ENCODE results near the gene LRRFIP1. TPM values are rescaled to one million over a fixed set of nuclear protein-coding genes. Genes with fewer than 3 reads are reported as not detected.

Gene LRRFIP1
- total RNA-seq, 4 donors from 2014 or later: 51.5 to 95.4 (median 65.6) TPM

- DNase-seq (ENCODE audit: low spot score in 2 of 2): no peak
- TF ChIP-seq POLR2A (IDR thresholded peaks at IDR 0.05) (no peak), EP300 (IDR thresholded peaks at IDR 0.05) (no peak), CTCF (IDR thresholded peaks at IDR 0.05) (no peak)
- no peaks in the 10 kb centered on the region for H3K9me3 ChIP-seq
- peak overlapping the region in 1 of 4 donors; percentile 56 for H3K27ac ChIP-seq
- 78 to 81% methylated on average over 11 of the region's 11 CpGs for WGBS, 2 donors
- H3K4me1 ChIP-seq: peaks cover 0 to 27% (median 3%) of the 10 kb centered on the region in 4 donors
- H3K27me3 ChIP-seq: no peaks in the 10 kb centered on the region
- no peaks in the 10 kb centered on the region for H3K36me3 ChIP-seq
- H3K4me3 ChIP-seq: no peak overlapping the region
These were observed 34.5 kb downstream of the LRRFIP1 start for GRCh38 chr2:237661799-237662328.

- Histone ChIP-seq H3K4me1 (peaks cover 0 to 27% (median 3%) of the 10 kb centered on the region in 4 donors), H3K27ac (peak overlapping the region in 2 of 4 donors; percentile 26 to 56), H3K36me3 (no peaks in the 10 kb centered on the region), H3K4me3 (peak overlapping the region in 1 of 4 donors; percentile 18), H3K9me3 (no peaks in the 10 kb centered on the region), H3K27me3 (no peaks in the 10 kb centered on the region)
- DNase-seq (ENCODE audit: low spot score in 2 of 2): peak; percentile 82 to 93
- TF ChIP-seq EP300 (IDR thresholded peaks at IDR 0.05) (peak in 1 of 2 donors; percentile 49), CTCF (IDR thresholded peaks at IDR 0.05) (no peak)
- 12 to 15% methylated on average over 13 of the region's 13 CpGs for WGBS, 2 donors
These were observed 35.3 kb downstream of the LRRFIP1 start for GRCh38 chr2:237662671-237663093.

- H3K4me3 ChIP-seq: no peak overlapping the region
- WGBS, 2 donors: 58 to 67% methylated on average over 12 of the region's 12 CpGs
These were observed 36.2 kb downstream of the LRRFIP1 start for GRCh38 chr2:237663517-237664110.

GRCh38 chr2:237664151-237664550 is 36.8 kb downstream of the LRRFIP1 start:
- TF ChIP-seq CTCF (IDR thresholded peaks at IDR 0.05) (no peak), EP300 (IDR thresholded peaks at IDR 0.05) (no peak), POLR2A (IDR thresholded peaks at IDR 0.05) (no peak)
- WGBS, 2 donors: 68 to 83% methylated on average over 11 to 17 of the region's 17 CpGs
- no peak overlapping the region for H3K27ac ChIP-seq

More at GRCh38 chr2:237663517-237664110, 36.2 kb downstream of the LRRFIP1 start:
- Histone ChIP-seq H3K4me1 (peaks cover 0 to 27% (median 3%) of the 10 kb centered on the region in 4 donors), H3K36me3 (no peaks in the 10 kb centered on the region), H3K9me3 (no peaks in the 10 kb centered on the region), H3K27me3 (no peaks in the 10 kb centered on the region), H3K27ac (peak overlapping the region in 2 of 4 donors; percentile 26 to 56)
- no peak for TF ChIP-seq EP300 (IDR thresholded peaks at IDR 0.05)
- TF ChIP-seq POLR2A (IDR thresholded peaks at IDR 0.05): no peak
- no peak for TF ChIP-seq CTCF (IDR thresholded peaks at IDR 0.05)
- DNase-seq (ENCODE audit: low spot score in 2 of 2): no peak

GRCh38 chr2:237665713-237666143 is 38.3 kb downstream of the LRRFIP1 start:
- no peak for TF ChIP-seq CTCF (IDR thresholded peaks at IDR 0.05)
- no peak for TF ChIP-seq EP300 (IDR thresholded peaks at IDR 0.05)
- 66% methylated on average over 7 of the region's 7 CpGs for WGBS, 2 donors
- H3K9me3 ChIP-seq: no peaks in the 10 kb centered on the region
- DNase-seq (ENCODE audit: low spot score in 2 of 2): no peak
- H3K36me3 ChIP-seq: no peaks in the 10 kb centered on the region
- H3K4me3 ChIP-seq: no peak overlapping the region
- H3K4me1 ChIP-seq: peaks cover 0 to 37% (median 3%) of the 10 kb centered on the region in 4 donors
- peaks cover 0 to 9% of the 10 kb centered on the region in 2 donors for H3K27me3 ChIP-seq
- H3K27ac ChIP-seq: no peak overlapping the region

More at GRCh38 chr2:237664151-237664550, 36.8 kb downstream of the LRRFIP1 start:
- Histone ChIP-seq H3K27me3 (peaks cover 0 to 4% of the 10 kb centered on the region in 2 donors), H3K36me3 (no peaks in the 10 kb centered on the region), H3K4me3 (no peak overlapping the region), H3K4me1 (peaks cover 0 to 27% (median 3%) of the 10 kb centered on the region in 4 donors), H3K9me3 (no peaks in the 10 kb centered on the region)
- no peak for DNase-seq (ENCODE audit: low spot score in 2 of 2)
